SHP77 (cell line): ENCODE measurements around the gene CACNA1C.

Source experiments
- DNase-seq, 2 experiments: peaks; one replicate each; lab custom pipeline; 2025; lab: John Stamatoyannopoulos, UW

CACNA1C gene

GRCh38 chr12:2628401-2628800, 575.6 kb downstream of the CACNA1C start:
- no peak for DNase-seq

- DNase-seq = no peak
Observed at GRCh38 chr12:2629051-2629450, 576.3 kb downstream of the CACNA1C start.

GRCh38 chr12:2631653-2632350, 579.0 kb downstream of the CACNA1C start:
- DNase-seq = no peak

- DNase-seq = no peak
Observed at GRCh38 chr12:2633176-2633824, 580.5 kb downstream of the CACNA1C start.

GRCh38 chr12:2633825-2634200, 581.0 kb downstream of the CACNA1C start:
- no peak for DNase-seq

- DNase-seq = no peak
Observed at GRCh38 chr12:2634471-2634870, 581.7 kb downstream of the CACNA1C start.

GRCh38 chr12:2636741-2637340, 584.1 kb downstream of the CACNA1C start:
- no peak for DNase-seq

- DNase-seq = no peak
Observed at GRCh38 chr12:2637371-2637770, 584.6 kb downstream of the CACNA1C start.

GRCh38 chr12:2638273-2639019, 585.7 kb downstream of the CACNA1C start:
- no peak for DNase-seq

GRCh38 chr12:2639020-2639298, 586.2 kb downstream of the CACNA1C start:
- no peak for DNase-seq

- no peak for DNase-seq
Observed at GRCh38 chr12:2640281-2640680, 587.5 kb downstream of the CACNA1C start.

GRCh38 chr12:2640709-2641108, 587.9 kb downstream of the CACNA1C start:
- no peak for DNase-seq

- DNase-seq = no peak
Observed at GRCh38 chr12:2641207-2641606, 588.4 kb downstream of the CACNA1C start.

GRCh38 chr12:2641761-2642160, 589.0 kb downstream of the CACNA1C start:
- no peak for DNase-seq

GRCh38 chr12:2642176-2642892, 589.5 kb downstream of the CACNA1C start:
- no peak for DNase-seq

- no peak for DNase-seq
Observed at GRCh38 chr12:2642896-2643425, 590.2 kb downstream of the CACNA1C start.

GRCh38 chr12:2643576-2644135, 590.9 kb downstream of the CACNA1C start:
- DNase-seq = no peak

- no peak for DNase-seq
Observed at GRCh38 chr12:2644683-2645405, 592.1 kb downstream of the CACNA1C start.

GRCh38 chr12:2645460-2645859, 592.7 kb downstream of the CACNA1C start:
- DNase-seq = no peak

- DNase-seq = no peak
Observed at GRCh38 chr12:2646341-2646740, 593.6 kb downstream of the CACNA1C start.

- DNase-seq = no peak
Observed at GRCh38 chr12:2647186-2647585, 594.4 kb downstream of the CACNA1C start.
